Nephron (organoid): Measurements from ENCODE around the gene OSBPL9.

Experiments
- H3K27ac Mint-ChIP-seq, 3 experiments: 2 replicates each; pipeline ENCODE4 v1.8.0; 2020; ENCODE audit warnings: mixed read lengths in 3 of 3, mild to moderate bottlenecking in 2 of 3, moderate library complexity in 1 of 3
- H3K27me3 Mint-ChIP-seq: 2 replicates; pipeline ENCODE4 v1.8.0; 2021; ENCODE audit warnings: low read depth, mild to moderate bottlenecking, moderate library complexity, mixed read lengths
- H3K36me3 Mint-ChIP-seq: 2 replicates; pipeline ENCODE4 v1.8.0; 2020; ENCODE audit warnings: low read depth, mixed read lengths
- H3K4me1 Mint-ChIP-seq: 2 replicates; pipeline ENCODE4 v1.8.0; 2020; ENCODE audit warnings: mixed read lengths
- H3K4me3 Mint-ChIP-seq, 3 experiments: 2 replicates each; pipeline ENCODE4 v1.8.0; 2020; ENCODE audit warnings: mild to moderate bottlenecking in 3 of 3, mixed read lengths in 3 of 3, moderate library complexity in 2 of 3
- H3K9me3 Mint-ChIP-seq: 2 replicates; pipeline ENCODE4 v1.8.0; 2020; ENCODE audit warnings: mixed read lengths
- CTCF ChIP-seq, 3 experiments: fragments of 200-600 bp; sonication (generic); IDR thresholded peaks; one replicate each; pipeline ENCODE4 v1.5.0; 2021; ENCODE audit warnings: antibody characterized with exemption in 3 of 3; ENCODE audit not compliant: unreplicated experiment in 3 of 3

The OSBPL9 gene

GRCh38 chr1:51726544-51727225, 109.8 kb downstream of the OSBPL9 start:
- peaks cover 4% of the 10 kb centered on the region for H3K36me3 Mint-ChIP-seq
- H3K9me3 Mint-ChIP-seq: no peaks in the 10 kb centered on the region
- TF ChIP-seq CTCF (IDR thresholded peaks at IDR 0.05; ENCODE audit: unreplicated experiment in 3 of 3): no peak

GRCh38 chr1:51727366-51727765, 110.5 kb downstream of the OSBPL9 start:
- Mint-ChIP-seq H3K27me3 (peaks cover 4% of the 10 kb centered on the region), H3K27ac (no peak overlapping the region), H3K9me3 (no peaks in the 10 kb centered on the region)

More at GRCh38 chr1:51726544-51727225, 109.8 kb downstream of the OSBPL9 start:
- H3K4me3 Mint-ChIP-seq: peak overlapping the region in 1 of 3 experiments; percentile 18
- no peak overlapping the region for H3K27ac Mint-ChIP-seq
- H3K4me1 Mint-ChIP-seq: peaks cover 18% of the 10 kb centered on the region
- peaks cover 4% of the 10 kb centered on the region for H3K27me3 Mint-ChIP-seq

GRCh38 chr1:51728611-51729155, 111.8 kb downstream of the OSBPL9 start:
- TF ChIP-seq CTCF (IDR thresholded peaks at IDR 0.05; ENCODE audit: unreplicated experiment in 3 of 3): no peak
- H3K9me3 Mint-ChIP-seq: no peaks in the 10 kb centered on the region
- H3K4me3 Mint-ChIP-seq: peak overlapping the region; percentile 82 to 91 (median 84)
- H3K4me1 Mint-ChIP-seq: peaks cover 29% of the 10 kb centered on the region
- peak overlapping the region; percentile 65 to 89 (median 76) for H3K27ac Mint-ChIP-seq
- H3K27me3 Mint-ChIP-seq: peaks cover 4% of the 10 kb centered on the region
- peaks cover 4% of the 10 kb centered on the region for H3K36me3 Mint-ChIP-seq

More at GRCh38 chr1:51727366-51727765, 110.5 kb downstream of the OSBPL9 start:
- Mint-ChIP-seq H3K4me3 (peak overlapping the region; percentile 35 to 51 (median 44)), H3K4me1 (peaks cover 19% of the 10 kb centered on the region), H3K36me3 (peaks cover 4% of the 10 kb centered on the region)
- TF ChIP-seq CTCF (IDR thresholded peaks at IDR 0.05; ENCODE audit: unreplicated experiment in 3 of 3): no peak

GRCh38 chr1:51729156-51729823, 112.4 kb downstream of the OSBPL9 start:
- peak overlapping the region; percentile 82 to 91 (median 84) for H3K4me3 Mint-ChIP-seq
- H3K36me3 Mint-ChIP-seq: peaks cover 4% of the 10 kb centered on the region
- peaks cover 4% of the 10 kb centered on the region for H3K27me3 Mint-ChIP-seq
- peaks cover 35% of the 10 kb centered on the region for H3K4me1 Mint-ChIP-seq
- no peaks in the 10 kb centered on the region for H3K9me3 Mint-ChIP-seq
- TF ChIP-seq CTCF (IDR thresholded peaks at IDR 0.05; ENCODE audit: unreplicated experiment in 3 of 3): no peak
- peak overlapping the region; percentile 65 to 89 (median 76) for H3K27ac Mint-ChIP-seq

GRCh38 chr1:51729824-51730301, 113.0 kb downstream of the OSBPL9 start:
- no peaks in the 10 kb centered on the region for H3K9me3 Mint-ChIP-seq
- H3K4me1 Mint-ChIP-seq: peaks cover 39% of the 10 kb centered on the region
- peak overlapping the region; percentile 84 to 91 (median 84) for H3K4me3 Mint-ChIP-seq
- no peak for TF ChIP-seq CTCF (IDR thresholded peaks at IDR 0.05; ENCODE audit: unreplicated experiment in 3 of 3)
- H3K27me3 Mint-ChIP-seq: peaks cover 4% of the 10 kb centered on the region
- H3K36me3 Mint-ChIP-seq: peaks cover 3% of the 10 kb centered on the region
- peak overlapping the region; percentile 65 to 89 (median 72) for H3K27ac Mint-ChIP-seq
